ENCODE data around the gene LEFTY1.

The LEFTY1 gene

GRCh38 chr1:225868631-225869330 lies 20.2 kb downstream of the LEFTY1 start:
- DNase-seq: no peak

GRCh38 chr1:225866981-225867380 lies 22.0 kb downstream of the LEFTY1 start:
- DNase-seq: no peak

GRCh38 chr1:225866061-225866837 lies 22.7 kb downstream of the LEFTY1 start:
- no peak for DNase-seq

GRCh38 chr1:225865514-225865913 lies 23.4 kb downstream of the LEFTY1 start:
- DNase-seq: no peak

GRCh38 chr1:225863167-225863566 lies 25.8 kb downstream of the LEFTY1 start:
- no peak for DNase-seq

GRCh38 chr1:225862581-225862950 lies 26.4 kb downstream of the LEFTY1 start:
- no peak for DNase-seq

- DNase-seq: no peak
Measured at GRCh38 chr1:225861834-225862580, 26.9 kb downstream of the LEFTY1 start.

- no peak for DNase-seq
Measured at GRCh38 chr1:225860876-225861441, 28.0 kb downstream of the LEFTY1 start.

GRCh38 chr1:225860107-225860506 lies 28.8 kb downstream of the LEFTY1 start:
- DNase-seq: no peak

GRCh38 chr1:225859151-225859550 lies 29.8 kb downstream of the LEFTY1 start:
- no peak for DNase-seq

GRCh38 chr1:225857256-225857655 lies 31.7 kb downstream of the LEFTY1 start:
- DNase-seq: no peak

GRCh38 chr1:225855503-225856300 lies 33.2 kb downstream of the LEFTY1 start:
- DNase-seq: no peak

- DNase-seq: no peak
Measured at GRCh38 chr1:225853441-225853840, 35.5 kb downstream of the LEFTY1 start.

- no peak for DNase-seq
Measured at GRCh38 chr1:225852413-225853124, 36.4 kb downstream of the LEFTY1 start.

- DNase-seq: no peak
Measured at GRCh38 chr1:225851805-225852204, 37.1 kb downstream of the LEFTY1 start.

GRCh38 chr1:225850370-225850769 lies 38.6 kb downstream of the LEFTY1 start:
- DNase-seq: no peak

GRCh38 chr1:225849925-225850324 lies 39.0 kb downstream of the LEFTY1 start:
- DNase-seq: no peak

GRCh38 chr1:225848030-225848955 lies 40.7 kb downstream of the LEFTY1 start:
- DNase-seq: no peak

- no peak for DNase-seq
Measured at GRCh38 chr1:225847610-225848009, 41.3 kb downstream of the LEFTY1 start.
